GM12864 (cell line): Measurements from ENCODE around the gene METTL25.

Experiments
- DNase-seq: peaks from one replicate; pipeline ENCODE4 v3.0.0-alpha.2; 2011; ENCODE audit warnings: low read depth
- H3K4me3 ChIP-seq: 2 replicates; pipeline ENCODE4 v1.5.1; 2011; ENCODE audit warnings: mild to moderate bottlenecking, low read depth, low read length, control low read depth
- CTCF ChIP-seq: IDR thresholded peaks from 2 replicates; pipeline ENCODE4 v1.5.1; 2011; ENCODE audit warnings: low read depth, mild to moderate bottlenecking, moderate library complexity, low read length, control low read depth, inconsistent platforms; ENCODE audit errors: missing control alignments

Gene METTL25

GRCh38 chr12:82358200-82359114 lies at the start of gene METTL25, which contains the start of gene CCDC59:
Gene METTL25 (plus strand): TSS chr12:82358529. CDS start chr12:82358566, 37 bp downstream.
Gene CCDC59 (minus strand): TSS chr12:82358387. CDS start chr12:82358376, 11 bp downstream.
- DNase-seq: peak; percentile 95
- peak within 1 kb of the TSS; percentile 91 for H3K4me3 ChIP-seq
- TF ChIP-seq CTCF: peak; percentile 85

- no peak for DNase-seq
- TF ChIP-seq CTCF: no peak
Observed at GRCh38 chr12:82314406-82314892, 43.9 kb upstream of the METTL25 start.

GRCh38 chr12:82319276-82319675 lies 39.1 kb upstream of the METTL25 start:
- H3K4me3 ChIP-seq: no peak overlapping the region
- no peak for TF ChIP-seq CTCF
- DNase-seq: no peak

More at GRCh38 chr12:82314406-82314892, 43.9 kb upstream of the METTL25 start:
- H3K4me3 ChIP-seq: no peak overlapping the region

- H3K4me3 ChIP-seq: no peak overlapping the region
- no peak for DNase-seq
- TF ChIP-seq CTCF: no peak
Observed at GRCh38 chr12:82325540-82326336, 32.6 kb upstream of the METTL25 start.

- peak; percentile 19 for TF ChIP-seq CTCF
- no peak for DNase-seq
Observed at GRCh38 chr12:82326905-82327503, 31.3 kb upstream of the METTL25 start.

GRCh38 chr12:82327861-82328260 lies 30.5 kb upstream of the METTL25 start:
- DNase-seq: no peak
- H3K4me3 ChIP-seq: no peak overlapping the region
- no peak for TF ChIP-seq CTCF

More at GRCh38 chr12:82326905-82327503, 31.3 kb upstream of the METTL25 start:
- no peak overlapping the region for H3K4me3 ChIP-seq
